Mesendoderm (in vitro differentiated cells): ENCODE results near the gene FNDC3B.
"Not testable (repeated sequence)": the region's sequence is repeated elsewhere in the genome, so short reads cannot be mapped to it uniquely, and the experiment has no call there.

Experiments used
- DNase-seq: peaks from one replicate; pipeline ENCODE4 v3.0.0; 2013
- H2AK5ac ChIP-seq: 2 replicates; pipeline ENCODE4 v1.6.1; 2013; ENCODE audit warnings: low read length, inconsistent platforms
- H2BK120ac ChIP-seq: 2 replicates; pipeline ENCODE4 v1.6.1; 2013; ENCODE audit warnings: low read depth, mild to moderate bottlenecking, low read length, moderate library complexity, mixed read lengths
- H2BK15ac ChIP-seq: replicated peaks from 2 replicates; pipeline ENCODE4 v1.6.1; 2013; ENCODE audit warnings: low read depth, mild to moderate bottlenecking, moderate library complexity
- H2BK5ac ChIP-seq: 2 replicates; pipeline ENCODE4 v1.6.1; 2013; ENCODE audit warnings: low read length, inconsistent platforms
- H3K18ac ChIP-seq: 2 replicates; pipeline ENCODE4 v1.6.1; 2013; ENCODE audit warnings: mild to moderate bottlenecking, low read length, mixed read lengths
- H3K23ac ChIP-seq: one replicate; pipeline ENCODE4 v1.6.1; 2013; ENCODE audit warnings: low read length
- H3K27ac ChIP-seq: 2 replicates; pipeline ENCODE4 v1.5.1; 2013; ENCODE audit warnings: low read depth, mild to moderate bottlenecking, inconsistent platforms, low read length, moderate library complexity
- H3K27me3 ChIP-seq: 2 replicates; pipeline ENCODE4 v1.6.1; 2013; ENCODE audit warnings: low read length, control low read depth, mild to moderate bottlenecking, inconsistent platforms; ENCODE audit not compliant: insufficient read depth, poor library complexity
- H3K36me3 ChIP-seq: 2 replicates; pipeline ENCODE4 v1.6.1; 2013; ENCODE audit warnings: low read length, inconsistent platforms; ENCODE audit not compliant: control insufficient read depth, insufficient read depth
- H3K4ac ChIP-seq: one replicate; pipeline ENCODE4 v1.6.1; 2013; ENCODE audit warnings: low read depth, mild to moderate bottlenecking, low read length, moderate library complexity
- H3K4me1 ChIP-seq: 2 replicates; pipeline ENCODE4 v1.6.1; 2013; ENCODE audit warnings: low read depth, low read length, inconsistent platforms; ENCODE audit not compliant: control insufficient read depth
- H3K4me2 ChIP-seq: 2 replicates; pipeline ENCODE4 v1.6.1; 2013; ENCODE audit warnings: low read length
- H3K4me3 ChIP-seq: 2 replicates; pipeline ENCODE4 v1.5.1; 2013; ENCODE audit warnings: mild to moderate bottlenecking, low read length
- H3K56ac ChIP-seq: one replicate; pipeline ENCODE4 v1.6.1; 2013; ENCODE audit warnings: low read length
- H3K79me1 ChIP-seq: 2 replicates; pipeline ENCODE4 v1.6.1; 2013; ENCODE audit warnings: low read length, inconsistent platforms
- H3K79me2 ChIP-seq: 2 replicates; pipeline ENCODE4 v1.6.1; 2013; ENCODE audit warnings: mild to moderate bottlenecking, low read length; ENCODE audit not compliant: control insufficient read depth, insufficient read depth
- H3K9ac ChIP-seq: 2 replicates; pipeline ENCODE4 v1.6.1; 2013; ENCODE audit warnings: low read length, inconsistent platforms
- H4K5ac ChIP-seq: one replicate; pipeline ENCODE4 v1.6.1; 2013; ENCODE audit warnings: low read length
- H4K8ac ChIP-seq: one replicate; pipeline ENCODE4 v1.6.1; 2013; ENCODE audit warnings: low read depth, mild to moderate bottlenecking, control low read depth, low read length, moderate library complexity
- WGBS: extraction: QIAGEN DNeasy Blood & Tissue Kit; methylation state at CpG from one replicate; pipeline ENCODE4 v1.1.7; 2013; ENCODE audit warnings: low lambda C conversion rate, missing lambda C conversion rate; ENCODE audit not compliant: insufficient coverage; ENCODE audit errors: extremely low coverage; 5-methylcytosine and 5-hydroxymethylcytosine counted together

FNDC3B gene

DNA sequence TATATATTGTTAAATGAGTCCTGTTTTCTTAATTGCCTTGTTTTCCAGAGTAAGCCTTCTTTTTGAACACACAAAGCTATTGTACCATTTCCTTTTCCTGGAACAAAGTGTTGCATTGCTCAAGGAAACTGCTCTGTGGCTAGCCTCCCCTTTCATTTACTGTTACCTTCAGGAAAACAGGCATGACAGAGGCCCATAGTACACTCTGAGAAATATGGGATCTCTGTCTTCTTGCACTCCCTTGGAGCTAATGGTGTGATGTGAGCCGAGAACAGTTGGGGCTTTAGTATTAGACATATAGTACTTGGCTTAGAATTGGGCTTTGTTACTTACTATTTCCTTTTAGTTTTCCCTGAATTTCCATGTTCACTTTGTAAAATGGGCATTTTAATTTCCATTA lies 215.2 kb downstream of the FNDC3B start:
- no peak overlapping the region for H2BK120ac ChIP-seq
- H3K4me1 ChIP-seq: no peaks in the 10 kb centered on the region
- no peak overlapping the region for H3K4ac ChIP-seq
- H4K5ac ChIP-seq: no peak overlapping the region
- no peak overlapping the region for H3K4me2 ChIP-seq
- no peak overlapping the region for H3K56ac ChIP-seq
- H3K27me3 ChIP-seq: no peaks in the 10 kb centered on the region
- H2AK5ac ChIP-seq: no peak overlapping the region
- no peak overlapping the region for H2BK5ac ChIP-seq
- peaks cover 2% of the 10 kb centered on the region for H3K79me1 ChIP-seq
- H2BK15ac ChIP-seq: no peak overlapping the region
- H3K36me3 ChIP-seq: no peaks in the 10 kb centered on the region
- no peak overlapping the region for H4K8ac ChIP-seq
- peaks cover 3% of the 10 kb centered on the region for H3K79me2 ChIP-seq
- H3K9ac ChIP-seq: no peak overlapping the region
- WGBS: no CpG with 5 or more reads among the region's 1 CpG
- no peak overlapping the region for H3K4me3 ChIP-seq
- H3K18ac ChIP-seq: no peak overlapping the region
- no peak overlapping the region for H3K27ac ChIP-seq
- no peak overlapping the region for H3K23ac ChIP-seq
- DNase-seq: no peak

- not testable (repeated sequence) for H3K4me2 ChIP-seq, H3K36me3 ChIP-seq, H2BK15ac ChIP-seq, H4K8ac ChIP-seq, H3K27me3 ChIP-seq, H3K27ac ChIP-seq, H3K23ac ChIP-seq, H3K79me2 ChIP-seq, H3K9ac ChIP-seq, H3K18ac ChIP-seq, H2BK120ac ChIP-seq, H3K4me1 ChIP-seq, H3K4ac ChIP-seq, H4K5ac ChIP-seq, H2BK5ac ChIP-seq, H3K56ac ChIP-seq, DNase-seq, H3K4me3 ChIP-seq, H3K79me1 ChIP-seq, H2AK5ac ChIP-seq
- WGBS: no CpG with 5 or more reads among the region's 10 CpGs
These were observed 215.9 kb downstream of the FNDC3B start for GRCh38 chr3:172255321-172255720.

DNA sequence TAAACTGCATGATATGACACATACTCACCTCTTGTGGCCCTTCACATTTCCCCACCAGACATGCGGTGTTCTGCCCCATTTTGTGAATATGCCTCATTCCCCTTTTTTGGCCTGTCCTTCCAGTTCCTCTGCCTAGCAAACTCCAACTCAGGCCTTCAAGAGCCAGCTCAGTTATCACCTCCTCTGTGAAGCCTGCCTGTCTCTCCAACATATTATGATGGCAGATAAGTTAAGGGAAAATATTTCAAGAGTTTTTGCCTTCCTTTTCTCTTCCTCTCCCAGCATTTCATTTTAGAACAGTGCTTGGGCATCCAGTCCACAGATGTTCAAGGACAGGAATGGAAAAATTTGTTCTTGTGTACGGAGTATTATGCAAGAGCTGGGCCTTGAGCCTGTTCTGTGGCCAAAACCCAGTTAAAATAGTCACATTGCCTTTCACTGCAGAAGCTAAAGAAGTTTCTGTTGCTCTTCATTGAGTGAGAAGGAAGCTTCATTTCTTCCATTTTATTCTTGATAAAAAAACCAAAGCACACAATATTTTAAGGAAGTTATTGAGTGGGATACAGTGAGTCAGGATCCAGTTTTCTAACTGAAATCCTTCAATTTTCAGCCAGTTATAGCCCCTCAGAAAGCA lies 216.8 kb downstream of the FNDC3B start:
- H3K4me1 ChIP-seq: no peaks in the 10 kb centered on the region
- no peaks in the 10 kb centered on the region for H3K27me3 ChIP-seq
- H2AK5ac ChIP-seq: no peak overlapping the region
- H4K5ac ChIP-seq: no peak overlapping the region
- H3K18ac ChIP-seq: no peak overlapping the region
- peaks cover 4% of the 10 kb centered on the region for H3K79me1 ChIP-seq
- no peak overlapping the region for H3K4ac ChIP-seq
- no peak overlapping the region for H3K27ac ChIP-seq
- H3K79me2 ChIP-seq: peaks cover 3% of the 10 kb centered on the region
- H3K23ac ChIP-seq: no peak overlapping the region
- no peak overlapping the region for H3K9ac ChIP-seq
- H3K36me3 ChIP-seq: no peaks in the 10 kb centered on the region
- WGBS: no CpG with 5 or more reads among the region's 2 CpGs
- H3K4me2 ChIP-seq: no peak overlapping the region
- no peak overlapping the region for H2BK5ac ChIP-seq
- H4K8ac ChIP-seq: no peak overlapping the region
- no peak overlapping the region for H2BK120ac ChIP-seq
- no peak overlapping the region for H3K56ac ChIP-seq
- no peak overlapping the region for H2BK15ac ChIP-seq
- DNase-seq: no peak
- H3K4me3 ChIP-seq: no peak overlapping the region

DNA sequence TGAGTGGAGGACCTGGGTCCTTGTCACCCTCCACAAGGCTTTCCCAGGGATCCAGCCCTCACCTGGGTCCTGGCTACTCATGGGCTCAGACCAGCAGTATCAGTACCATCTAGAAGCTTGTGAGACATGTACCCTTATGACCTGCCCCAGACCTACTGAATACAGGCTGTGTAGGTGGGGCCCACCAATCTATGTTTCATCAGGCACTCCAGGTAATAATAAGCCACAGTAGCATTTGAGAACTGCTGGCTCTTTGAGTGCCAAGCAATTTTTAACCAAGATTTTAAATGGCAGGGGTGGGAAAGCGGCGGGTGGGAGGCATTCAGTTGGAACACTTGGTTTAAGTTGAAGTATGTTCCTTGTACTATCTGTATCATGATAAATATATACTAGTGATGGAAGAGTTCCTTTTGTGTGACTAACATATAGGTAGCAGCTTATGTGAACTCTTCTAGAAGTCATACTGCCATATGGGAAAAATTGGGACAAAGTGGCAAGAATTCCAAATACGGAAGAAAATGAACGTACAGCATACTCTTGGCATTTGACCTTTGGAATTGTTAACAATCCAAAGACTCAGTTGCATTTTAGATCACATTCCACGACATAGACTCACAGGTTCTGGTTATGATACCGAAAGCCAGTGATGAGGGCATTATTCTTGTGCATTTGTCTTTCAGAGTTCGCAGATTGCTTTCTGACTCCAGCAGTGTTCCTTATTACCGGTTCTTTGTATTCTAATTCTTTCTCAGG lies 218.4 kb downstream of the FNDC3B start:
- Histone ChIP-seq H3K4ac (no peak overlapping the region), H3K23ac (no peak overlapping the region), H3K56ac (no peak overlapping the region), H3K4me3 (no peak overlapping the region), H4K5ac (no peak overlapping the region), H3K18ac (no peak overlapping the region), H3K4me2 (no peak overlapping the region), H2BK5ac (no peak overlapping the region), H2BK15ac (no peak overlapping the region), H4K8ac (no peak overlapping the region), H3K79me1 (peaks cover 4% of the 10 kb centered on the region), H3K36me3 (no peaks in the 10 kb centered on the region), H3K27ac (no peak overlapping the region), H3K9ac (no peak overlapping the region), H2BK120ac (no peak overlapping the region), H2AK5ac (no peak overlapping the region), H3K27me3 (no peaks in the 10 kb centered on the region), H3K79me2 (peaks cover 3% of the 10 kb centered on the region), H3K4me1 (no peaks in the 10 kb centered on the region)
- no peak for DNase-seq
- no CpG with 5 or more reads among the region's 8 CpGs for WGBS

DNA sequence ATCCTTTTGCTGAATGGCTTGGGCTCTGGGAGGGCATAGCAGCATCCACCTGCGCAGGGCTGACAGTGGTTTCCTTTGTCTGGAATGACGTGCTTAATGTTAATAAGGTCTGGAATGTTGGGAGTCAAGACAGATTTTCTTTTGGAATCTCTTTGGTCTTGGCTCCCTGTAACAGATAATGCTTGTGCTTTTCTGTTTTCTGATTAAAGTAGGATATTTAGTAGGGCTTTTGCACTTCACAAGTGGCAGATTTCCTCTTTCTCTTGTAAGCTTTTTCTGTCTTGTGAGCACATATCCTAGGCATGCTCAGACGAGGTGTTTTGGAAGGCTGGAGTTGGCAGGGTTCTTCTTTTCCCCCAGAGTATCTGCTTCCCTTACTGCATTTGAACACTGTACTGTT lies 219.2 kb downstream of the FNDC3B start:
- Histone ChIP-seq H3K27ac (no peak overlapping the region), H3K4ac (no peak overlapping the region)

More for the DNA sequence above, 219.2 kb downstream of the FNDC3B start:
- Histone ChIP-seq H3K4me1 (no peaks in the 10 kb centered on the region), H3K23ac (no peak overlapping the region), H3K4me3 (no peak overlapping the region), H3K9ac (no peak overlapping the region), H3K36me3 (no peaks in the 10 kb centered on the region), H3K4me2 (no peak overlapping the region), H3K56ac (no peak overlapping the region), H2BK15ac (no peak overlapping the region), H3K18ac (no peak overlapping the region), H2BK120ac (no peak overlapping the region), H3K79me2 (peaks cover 3% of the 10 kb centered on the region), H2BK5ac (no peak overlapping the region), H2AK5ac (no peak overlapping the region), H3K27me3 (no peaks in the 10 kb centered on the region), H3K79me1 (peaks cover 4% of the 10 kb centered on the region), H4K8ac (no peak overlapping the region), H4K5ac (no peak overlapping the region)
- no peak for DNase-seq
- no CpG with 5 or more reads among the region's 3 CpGs for WGBS
